ENCODE results near the gene MYO5B.
"Not testable (repeated sequence)": the region's sequence is repeated elsewhere in the genome, so short reads cannot be mapped to it uniquely, and the experiment has no call there.

Gene MYO5B

GRCh38 chr18:50096766-50097435 is 98.0 kb downstream of the MYO5B start:
- DNase-seq: no peak

GRCh38 chr18:50094786-50095185 is 100.2 kb downstream of the MYO5B start:
- DNase-seq: not testable (repeated sequence)

- DNase-seq: no peak
Measured at GRCh38 chr18:50094221-50094773, 100.7 kb downstream of the MYO5B start.

- DNase-seq: no peak
Measured at GRCh38 chr18:50093366-50094064, 101.4 kb downstream of the MYO5B start.

- no peak for DNase-seq
Measured at GRCh38 chr18:50092245-50092805, 102.6 kb downstream of the MYO5B start.

- no peak for DNase-seq
Measured at GRCh38 chr18:50091509-50092244, 103.3 kb downstream of the MYO5B start.

GRCh38 chr18:50090370-50091312 is 104.3 kb downstream of the MYO5B start:
- DNase-seq: no peak

- no peak for DNase-seq
Measured at GRCh38 chr18:50089702-50090101, 105.2 kb downstream of the MYO5B start.

- DNase-seq: no peak
Measured at GRCh38 chr18:50083708-50084107, 111.2 kb downstream of the MYO5B start.

- no peak for DNase-seq
Measured at GRCh38 chr18:50080932-50081560, 113.9 kb downstream of the MYO5B start.

- no peak for DNase-seq
Measured at GRCh38 chr18:50080316-50080715, 114.6 kb downstream of the MYO5B start.

GRCh38 chr18:50079571-50080295 is 115.2 kb downstream of the MYO5B start:
- DNase-seq: no peak

- DNase-seq: no peak
Measured at GRCh38 chr18:50076277-50076676, 118.7 kb downstream of the MYO5B start.

GRCh38 chr18:50075772-50076171 is 119.2 kb downstream of the MYO5B start:
- DNase-seq: no peak

- no peak for DNase-seq
Measured at GRCh38 chr18:50074404-50074803, 120.5 kb downstream of the MYO5B start.

- no peak for DNase-seq
Measured at GRCh38 chr18:50073319-50073718, 121.6 kb downstream of the MYO5B start.

- no peak for DNase-seq
Measured at GRCh38 chr18:50072146-50072545, 122.8 kb downstream of the MYO5B start.

GRCh38 chr18:50071397-50071796 is 123.5 kb downstream of the MYO5B start:
- DNase-seq: no peak

- DNase-seq: no peak
Measured at GRCh38 chr18:50069422-50069821, 125.5 kb downstream of the MYO5B start.

- DNase-seq: no peak
Measured at GRCh38 chr18:50065527-50065926, 129.4 kb downstream of the MYO5B start.

- DNase-seq: no peak
Measured at GRCh38 chr18:50065039-50065438, 129.9 kb downstream of the MYO5B start.

All from stimulated activated CD8-positive, alpha-beta memory T cell treated with anti-CD3 and anti-CD28 coated beads, Interleukin-4, amount 100 ng/mL, for 48 hours (primary cell).